ENCODE results near the gene CCR9.

Gene CCR9

GRCh38 chr3:45936261-45936660, 49.9 kb downstream of the CCR9 start:
- DNase-seq (ENCODE audit: low read depth in 1 of 2, low spot score in 1 of 2): no peak

GRCh38 chr3:45937206-45938042, 51.1 kb downstream of the CCR9 start:
- DNase-seq (ENCODE audit: low read depth in 1 of 2, low spot score in 1 of 2): no peak

- no peak for DNase-seq (ENCODE audit: low read depth in 1 of 2, low spot score in 1 of 2)
Observed at GRCh38 chr3:45938043-45938435, 51.7 kb downstream of the CCR9 start.

GRCh38 chr3:45938864-45939263, 52.5 kb downstream of the CCR9 start:
- DNase-seq (ENCODE audit: low read depth in 1 of 2, low spot score in 1 of 2): peak; percentile 62 to 70

GRCh38 chr3:45939341-45939771, 53.0 kb downstream of the CCR9 start:
- DNase-seq (ENCODE audit: low read depth in 1 of 2, low spot score in 1 of 2): no peak

GRCh38 chr3:45940004-45940780, 53.8 kb downstream of the CCR9 start:
- no peak for DNase-seq (ENCODE audit: low read depth in 1 of 2, low spot score in 1 of 2)

GRCh38 chr3:45940781-45941365, 54.5 kb downstream of the CCR9 start:
- DNase-seq (ENCODE audit: low read depth in 1 of 2, low spot score in 1 of 2): no peak

GRCh38 chr3:45942051-45942825, 55.9 kb downstream of the CCR9 start:
- no peak for DNase-seq (ENCODE audit: low read depth in 1 of 2, low spot score in 1 of 2)

GRCh38 chr3:45943207-45943846, 57.0 kb downstream of the CCR9 start, which contains the start of gene CXCR6:
CXCR6 (plus strand) TSS chr3:45943464; CDS start chr3:45946482, 3,018 bp downstream.
- peak in 1 of 2 donors; percentile 16 for DNase-seq (ENCODE audit: low read depth in 1 of 2, low spot score in 1 of 2)

GRCh38 chr3:45944830-45945620, 58.7 kb downstream of the CCR9 start:
- DNase-seq (ENCODE audit: low read depth in 1 of 2, low spot score in 1 of 2): no peak

GRCh38 chr3:45946307-45946706, 60.0 kb downstream of the CCR9 start:
- DNase-seq (ENCODE audit: low read depth in 1 of 2, low spot score in 1 of 2): no peak

- no peak for DNase-seq (ENCODE audit: low read depth in 1 of 2, low spot score in 1 of 2)
Observed at GRCh38 chr3:45946875-45947274, 60.5 kb downstream of the CCR9 start.

- DNase-seq (ENCODE audit: low read depth in 1 of 2, low spot score in 1 of 2): no peak
Observed at GRCh38 chr3:45947361-45947760, 61.0 kb downstream of the CCR9 start.

GRCh38 chr3:45948311-45948781, 62.0 kb downstream of the CCR9 start:
- DNase-seq (ENCODE audit: low read depth in 1 of 2, low spot score in 1 of 2): no peak

GRCh38 chr3:45948881-45949280, 62.5 kb downstream of the CCR9 start:
- no peak for DNase-seq (ENCODE audit: low read depth in 1 of 2, low spot score in 1 of 2)

- DNase-seq (ENCODE audit: low read depth in 1 of 2, low spot score in 1 of 2): no peak
Observed at GRCh38 chr3:45949432-45949831, 63.1 kb downstream of the CCR9 start.

- no peak for DNase-seq (ENCODE audit: low read depth in 1 of 2, low spot score in 1 of 2)
Observed at GRCh38 chr3:45950131-45950530, 63.8 kb downstream of the CCR9 start.

- no peak for DNase-seq (ENCODE audit: low read depth in 1 of 2, low spot score in 1 of 2)
Observed at GRCh38 chr3:45950686-45951600, 64.6 kb downstream of the CCR9 start.

GRCh38 chr3:45951946-45952345, 65.6 kb downstream of the CCR9 start:
- DNase-seq (ENCODE audit: low read depth in 1 of 2, low spot score in 1 of 2): no peak

Data from stimulated activated CD4-positive, alpha-beta T cell treated with anti-CD3 and anti-CD28 coated beads, Interleukin-15, amount 100 ng/mL, for 1 hour (primary cell).